GM18517 (cell line): ENCODE data around the gene ILK.
A peak's percentile ranks its signal among the peaks of the same experiment; 100 is the strongest.

Experiments
- ATAC-seq: cut with Tn5 transposase; IDR thresholded peaks from one replicate; pipeline ENCODE4 v1.9.1; 2021; ENCODE audit warnings: mild to moderate bottlenecking, moderate library complexity; ENCODE audit not compliant: unreplicated experiment

ILK gene

DNA sequence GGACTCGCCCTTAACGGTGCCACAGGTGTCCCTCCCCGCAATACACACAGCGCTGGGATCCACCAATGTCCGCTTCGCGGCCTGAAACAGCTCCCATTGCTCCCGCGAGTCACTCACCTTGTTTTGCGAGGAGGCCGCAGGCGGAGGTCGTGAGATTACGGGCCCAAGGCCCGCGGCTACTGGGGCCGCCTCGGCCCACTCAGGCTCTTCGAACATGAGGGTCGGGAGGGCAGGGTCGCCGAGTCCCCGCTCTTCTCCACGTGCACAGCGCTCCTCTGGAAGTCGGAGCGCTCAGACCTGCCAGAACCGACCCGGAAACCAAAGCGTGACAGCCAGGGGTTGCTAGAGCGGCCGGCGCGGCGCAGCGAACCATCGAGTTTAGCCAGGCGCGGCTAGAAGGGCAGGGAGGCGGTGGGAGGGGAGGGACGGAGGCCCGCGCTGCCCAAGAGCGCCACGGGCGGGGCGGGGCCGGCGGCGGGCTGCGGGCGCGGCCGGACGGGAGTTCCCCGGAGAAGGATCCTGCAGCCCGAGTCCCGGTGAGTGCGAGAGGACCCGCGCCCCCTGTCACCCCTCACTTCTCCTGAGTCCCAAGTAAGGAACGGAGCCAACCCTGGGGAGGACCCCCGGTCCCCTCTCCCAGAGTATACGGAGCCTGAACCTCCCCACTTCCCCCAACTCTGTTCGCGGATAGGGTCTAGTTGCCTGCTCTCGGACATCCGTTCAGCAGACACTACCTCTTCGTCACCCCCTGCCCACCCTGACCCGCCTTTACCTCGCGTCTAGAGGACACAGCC lies at the start of gene ILK, which contains the start of gene RRP8:
TSS of gene ILK (plus strand) at position 488 of the 794 bp plus-strand sequence. CDS start 498 bp downstream, outside the sequence.
TSS of gene RRP8 (minus strand) at position 330 of the 794 bp plus-strand sequence. CDS start at position 216, 114 bp downstream.
- ATAC-seq: peak; percentile 60

DNA sequence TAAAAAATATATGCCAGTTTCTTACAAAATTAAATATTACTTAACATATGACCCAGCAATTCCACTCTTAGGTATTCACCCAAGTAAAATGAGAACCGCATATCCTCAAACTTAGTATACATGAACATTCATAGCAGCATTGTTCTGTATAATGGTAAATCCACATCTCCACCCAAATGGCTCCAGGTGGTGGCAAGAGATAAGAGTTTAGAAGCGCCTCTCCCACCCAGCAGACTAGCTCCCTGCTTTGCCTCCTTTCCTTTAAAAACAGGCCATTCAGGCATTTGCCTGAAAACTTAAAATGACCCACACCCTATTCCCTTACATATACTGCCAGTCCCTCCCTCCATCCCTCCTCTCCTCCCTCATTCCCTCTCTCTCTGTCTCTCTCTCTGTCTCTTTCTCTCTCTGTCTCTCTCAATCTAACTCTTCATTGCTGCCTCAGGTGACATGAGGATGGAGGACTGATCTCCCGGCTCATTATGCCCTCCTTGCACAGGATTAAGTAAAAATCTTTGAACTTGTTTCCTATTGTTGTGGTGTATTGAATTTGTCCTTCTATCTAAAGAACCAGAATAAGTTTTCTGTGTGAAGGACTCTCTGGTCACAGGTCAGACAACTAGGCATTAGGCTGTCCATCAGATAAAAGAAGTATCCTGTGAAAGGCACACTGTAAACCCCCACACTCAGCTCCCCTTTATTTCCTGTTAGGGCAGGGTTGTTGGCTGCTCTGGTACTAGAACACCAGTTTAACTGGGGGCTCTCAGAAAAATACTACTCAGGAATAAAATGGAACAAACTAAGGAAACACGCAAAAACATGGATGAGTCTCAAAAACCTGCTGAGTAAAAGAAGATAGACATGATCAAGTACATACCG lies 48.5 kb upstream of the ILK start:
- ATAC-seq: no peak

DNA sequence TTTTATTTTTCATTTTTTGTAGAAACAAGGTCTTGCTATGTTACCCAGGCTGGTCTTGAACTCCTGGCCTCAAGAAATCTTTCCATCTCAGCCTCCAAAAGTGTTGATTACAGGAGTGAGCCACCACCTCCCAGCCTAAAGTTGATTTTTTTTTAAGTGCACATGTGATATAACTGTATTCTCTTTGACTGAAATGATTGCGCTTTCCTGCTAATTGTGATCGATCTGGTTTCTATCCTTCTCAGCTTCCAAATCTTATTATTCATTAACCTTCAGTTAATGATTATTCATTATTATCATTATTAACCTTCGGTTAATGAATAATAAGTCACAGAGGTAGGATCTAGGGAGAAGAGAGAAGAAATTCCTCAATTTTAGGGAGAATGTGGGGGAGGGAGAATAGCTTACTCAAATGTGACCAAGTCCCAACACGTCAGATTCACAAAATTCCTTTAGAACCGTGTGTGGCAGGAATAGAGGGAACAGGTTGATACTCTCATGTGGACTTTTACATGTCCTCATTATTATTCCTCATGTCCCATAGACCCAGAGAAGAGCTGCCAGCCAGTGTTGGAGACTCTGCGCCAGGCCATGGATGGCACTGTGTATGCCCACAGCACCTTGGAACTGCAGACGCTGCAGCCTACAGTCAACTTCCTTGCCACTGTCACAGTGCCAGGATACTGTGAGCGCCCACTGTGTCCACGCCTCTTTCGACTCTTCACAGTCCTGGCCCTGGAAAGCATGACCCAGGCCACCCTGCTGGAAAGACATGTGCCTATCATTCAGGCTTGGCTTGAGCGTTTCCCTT lies 47.2 kb upstream of the ILK start:
- no peak for ATAC-seq

DNA sequence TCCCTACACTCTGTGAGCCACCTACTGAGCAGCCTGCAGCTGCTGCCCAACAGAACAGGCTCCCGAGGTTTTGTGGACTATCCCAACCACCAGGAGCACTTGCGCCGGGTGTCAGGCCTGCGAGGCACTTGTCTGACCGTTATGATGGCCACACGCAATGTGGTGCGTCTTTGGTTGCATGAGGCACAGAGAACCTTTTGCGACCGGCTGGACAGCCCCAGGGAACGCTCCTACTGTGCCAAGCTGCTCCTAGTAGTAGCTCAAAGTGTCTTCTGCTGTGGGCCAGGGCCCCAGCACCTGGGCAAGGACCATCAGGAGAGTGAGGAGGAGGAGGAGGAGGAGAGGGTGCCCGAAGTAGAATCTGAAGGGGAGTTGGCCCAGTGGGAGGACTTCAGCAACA lies 46.5 kb upstream of the ILK start:
- no peak for ATAC-seq

DNA sequence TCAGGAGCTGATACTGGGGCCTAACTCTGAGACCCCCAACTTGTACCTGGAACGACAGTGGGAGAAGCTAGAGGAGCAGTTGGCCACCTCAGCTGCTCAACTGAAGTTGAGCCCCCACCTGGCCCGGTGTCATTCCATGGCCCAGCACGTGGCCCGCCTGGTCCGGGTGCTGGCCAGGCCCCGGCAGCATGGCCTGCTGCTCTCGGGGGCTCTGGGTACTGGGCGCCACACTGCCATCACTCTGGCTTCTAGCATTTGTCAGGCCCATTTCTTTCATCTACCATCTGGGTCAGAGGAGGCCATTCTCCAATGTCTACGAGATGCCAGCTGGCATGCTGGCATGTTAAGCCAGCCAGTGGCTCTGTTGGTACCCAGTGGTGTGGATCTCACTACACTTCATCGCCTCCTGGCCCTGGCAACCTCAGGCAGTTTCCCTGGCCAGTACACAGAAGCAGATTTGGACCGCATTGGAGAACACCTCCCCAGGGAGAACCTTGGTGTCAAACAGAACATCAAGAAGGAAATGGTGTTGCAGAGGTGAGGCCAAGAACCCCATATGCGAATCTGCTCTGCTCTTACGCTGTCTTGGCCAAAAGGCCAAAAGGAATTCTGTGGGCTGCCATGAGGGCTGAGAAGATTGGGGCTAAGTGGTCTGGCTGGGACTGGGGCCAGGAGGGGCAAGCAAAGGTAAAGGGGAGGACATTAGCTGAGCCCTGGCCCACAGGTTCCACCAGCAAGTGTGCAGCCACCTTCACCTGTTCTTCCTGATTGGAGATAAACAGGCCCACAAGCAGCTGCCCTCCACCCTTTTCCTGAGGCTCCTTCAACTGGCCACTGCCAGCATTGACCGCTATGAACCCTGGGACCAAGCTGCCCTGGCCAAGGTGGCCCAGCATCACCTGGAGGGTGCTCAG lies 45.6 kb upstream of the ILK start:
- no peak for ATAC-seq

DNA sequence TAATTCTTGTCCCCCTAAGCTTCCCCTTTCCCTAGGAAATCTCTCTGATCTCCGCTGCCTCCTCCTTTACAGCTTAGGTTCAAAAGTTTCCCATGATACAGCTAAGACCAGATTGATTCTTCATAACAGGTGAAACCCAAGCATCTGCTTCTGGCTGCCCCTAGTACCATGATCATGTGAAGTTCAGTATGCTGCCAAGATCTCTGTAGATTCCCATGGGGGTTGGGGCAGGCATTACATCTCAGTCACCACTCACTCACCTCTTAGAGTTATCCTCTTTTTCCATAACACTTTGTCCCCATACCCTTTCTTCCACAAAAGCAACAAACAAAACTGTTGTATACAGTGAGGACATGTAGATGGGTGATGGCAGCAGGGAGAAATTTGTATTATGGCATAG lies 44.2 kb upstream of the ILK start:
- ATAC-seq: no peak

DNA sequence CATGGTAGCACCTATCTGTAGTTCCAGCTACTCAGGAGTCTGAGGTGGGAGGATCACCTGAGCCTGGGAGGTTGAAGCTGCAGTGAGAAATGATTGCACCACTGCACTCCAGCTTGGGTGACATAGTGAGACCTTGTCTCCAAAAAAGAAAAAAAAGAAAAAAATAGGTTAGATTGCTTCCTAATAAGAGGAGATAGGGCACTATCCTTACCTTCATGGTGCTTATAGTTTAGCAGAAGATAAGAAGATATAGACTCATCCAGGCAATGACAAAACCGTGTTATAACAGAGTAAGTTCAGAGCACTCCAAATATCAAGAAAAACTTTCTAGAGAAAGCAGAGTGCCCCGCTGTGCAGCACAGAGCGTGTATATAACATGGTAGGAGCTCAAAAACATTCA lies 42.3 kb upstream of the ILK start:
- ATAC-seq: no peak

DNA sequence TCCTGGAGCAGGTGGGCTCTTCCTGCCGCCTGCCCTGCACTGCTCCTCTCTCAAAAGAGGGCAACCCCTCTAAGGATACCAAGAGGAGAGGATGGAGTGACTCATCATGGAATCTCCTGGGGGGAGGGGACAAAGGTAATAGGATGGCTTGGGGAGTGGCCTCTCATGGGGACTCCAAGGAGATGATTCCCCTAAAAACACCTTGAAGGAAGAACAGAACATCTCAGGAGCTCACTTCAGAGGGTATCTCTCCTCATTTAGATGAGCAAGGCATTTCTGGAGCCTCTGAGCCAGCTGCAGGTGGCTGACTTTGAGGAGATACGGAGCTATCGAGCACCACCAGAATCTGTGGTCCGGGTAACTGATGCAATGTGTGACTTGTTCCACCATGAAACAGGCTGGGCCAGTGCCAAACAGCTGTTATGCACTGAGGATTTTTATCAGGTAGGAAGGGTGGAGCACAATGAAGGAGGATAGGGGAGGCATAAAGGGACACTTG lies 40.4 kb upstream of the ILK start:
- ATAC-seq: no peak

DNA sequence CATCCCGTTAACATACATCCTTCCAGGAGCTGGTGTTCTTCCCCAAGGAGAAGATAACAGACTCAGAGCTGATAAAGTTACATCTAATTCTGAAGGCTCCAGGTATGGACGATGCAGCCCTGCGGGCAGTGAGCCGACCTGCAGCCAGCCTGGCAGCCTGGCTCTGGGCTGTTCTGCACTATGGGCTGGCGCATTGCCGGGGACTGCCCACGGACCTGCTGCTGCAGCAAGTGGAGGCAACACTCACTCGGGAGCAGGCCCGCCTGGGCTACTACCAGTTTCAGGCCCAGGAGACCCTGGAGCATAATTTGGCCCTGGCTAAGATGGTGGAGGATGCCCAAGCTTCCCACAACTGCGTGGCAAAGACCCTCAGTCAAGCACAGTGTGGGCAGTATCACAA lies 39.9 kb upstream of the ILK start:
- no peak for ATAC-seq

DNA sequence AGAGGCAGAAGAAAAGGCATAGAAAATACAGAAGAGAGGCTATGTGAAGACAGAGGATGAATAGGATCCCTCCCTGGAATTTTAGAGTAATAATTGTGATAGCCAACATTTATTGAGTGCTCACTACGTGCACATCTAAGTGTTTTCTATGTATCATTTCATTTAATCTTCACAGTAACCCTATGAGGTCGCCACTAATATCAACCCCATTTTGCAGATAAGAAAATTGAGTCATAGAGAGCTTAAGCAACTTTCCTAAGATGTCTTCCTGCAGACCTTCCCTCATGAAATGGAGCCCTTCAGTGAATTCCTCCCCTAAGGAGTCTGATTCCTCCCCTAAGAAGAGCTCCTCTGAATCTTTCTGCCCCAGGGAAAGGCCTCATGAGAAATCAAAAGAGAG lies 38.2 kb upstream of the ILK start:
- no peak for ATAC-seq

DNA sequence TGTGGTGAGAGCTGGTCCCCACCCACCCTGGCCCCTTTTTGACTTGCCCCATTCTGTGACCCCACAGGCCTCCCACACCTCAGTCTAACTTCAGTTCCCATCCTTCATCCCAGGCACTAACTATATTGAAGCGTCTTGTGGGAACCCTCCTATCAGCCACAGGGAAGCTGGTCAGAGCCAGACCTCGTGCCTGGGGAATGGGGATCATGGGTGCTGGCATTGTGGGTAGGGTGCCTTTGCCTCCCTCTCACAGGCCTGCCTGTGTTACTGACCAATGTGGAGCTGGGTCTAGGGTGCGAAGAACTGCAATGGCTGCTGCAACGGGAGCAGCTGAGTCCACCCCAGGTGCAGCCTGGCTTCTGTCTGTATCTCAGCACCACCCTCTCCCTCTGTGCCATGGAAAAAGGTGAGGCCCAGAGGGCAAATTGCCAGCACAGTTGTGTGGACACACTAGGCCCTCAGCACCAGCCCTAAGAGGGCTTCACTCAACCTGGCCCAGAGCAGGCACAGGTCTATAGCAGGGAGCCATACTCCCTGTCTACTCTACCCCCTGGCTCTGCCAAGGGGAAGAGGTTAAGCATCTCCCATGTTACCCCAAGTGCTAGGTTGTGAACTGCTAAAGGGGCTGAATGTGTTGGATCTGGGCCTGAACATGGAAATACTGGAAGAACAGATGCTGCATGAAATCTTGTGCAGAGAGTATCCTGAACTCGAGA lies 37.4 kb upstream of the ILK start:
- no peak for ATAC-seq

DNA sequence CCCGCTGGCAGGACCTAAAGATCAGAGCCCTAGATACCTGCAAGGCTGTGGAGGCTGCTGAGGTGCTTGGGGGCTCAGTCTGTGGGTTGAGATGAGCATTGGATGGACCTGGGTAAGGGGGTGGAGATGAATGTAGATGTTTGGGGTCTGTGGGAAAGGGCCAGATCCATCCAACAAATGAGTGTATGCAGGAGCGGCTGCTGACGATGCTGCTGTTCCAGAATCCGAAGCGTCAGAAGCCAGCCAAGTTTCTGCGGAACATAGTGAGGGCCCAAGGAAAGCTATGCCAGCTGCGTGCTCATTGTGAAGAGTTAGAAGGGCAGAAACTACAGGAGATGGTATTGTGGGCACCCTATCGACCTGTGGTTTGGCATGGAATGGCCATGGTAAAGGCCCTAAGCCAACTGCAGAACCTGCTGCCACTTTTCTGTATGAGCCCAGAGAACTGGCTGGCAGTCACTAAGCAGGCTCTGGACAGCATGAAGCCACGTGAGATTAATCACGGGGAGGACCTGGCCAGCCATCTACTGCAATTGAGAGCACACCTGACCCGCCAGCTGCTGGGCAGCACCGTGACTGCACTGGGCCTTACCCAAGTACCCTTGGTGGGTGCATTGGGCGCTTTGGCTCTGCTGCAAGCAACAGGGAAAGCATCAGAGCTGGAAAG lies 36.7 kb upstream of the ILK start:
- no peak for ATAC-seq

DNA sequence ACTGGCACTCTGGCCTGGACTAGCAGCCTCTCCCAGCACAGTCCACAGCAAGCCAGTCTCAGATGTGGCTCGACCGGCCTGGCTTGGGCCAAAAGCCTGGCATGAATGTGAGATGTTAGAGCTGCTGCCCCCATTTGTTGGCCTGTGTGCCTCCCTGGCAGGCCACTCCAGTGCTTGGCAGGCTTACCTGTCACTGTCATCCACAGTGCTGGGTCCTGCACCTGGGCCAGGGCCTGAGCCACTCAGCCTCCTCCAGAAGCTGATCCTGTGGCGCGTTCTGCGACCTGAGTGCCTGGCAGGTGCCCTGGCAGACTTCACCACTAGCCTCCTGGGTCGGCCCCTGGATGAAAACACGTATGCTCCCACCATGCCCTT lies 36.2 kb upstream of the ILK start:
- ATAC-seq: no peak

DNA sequence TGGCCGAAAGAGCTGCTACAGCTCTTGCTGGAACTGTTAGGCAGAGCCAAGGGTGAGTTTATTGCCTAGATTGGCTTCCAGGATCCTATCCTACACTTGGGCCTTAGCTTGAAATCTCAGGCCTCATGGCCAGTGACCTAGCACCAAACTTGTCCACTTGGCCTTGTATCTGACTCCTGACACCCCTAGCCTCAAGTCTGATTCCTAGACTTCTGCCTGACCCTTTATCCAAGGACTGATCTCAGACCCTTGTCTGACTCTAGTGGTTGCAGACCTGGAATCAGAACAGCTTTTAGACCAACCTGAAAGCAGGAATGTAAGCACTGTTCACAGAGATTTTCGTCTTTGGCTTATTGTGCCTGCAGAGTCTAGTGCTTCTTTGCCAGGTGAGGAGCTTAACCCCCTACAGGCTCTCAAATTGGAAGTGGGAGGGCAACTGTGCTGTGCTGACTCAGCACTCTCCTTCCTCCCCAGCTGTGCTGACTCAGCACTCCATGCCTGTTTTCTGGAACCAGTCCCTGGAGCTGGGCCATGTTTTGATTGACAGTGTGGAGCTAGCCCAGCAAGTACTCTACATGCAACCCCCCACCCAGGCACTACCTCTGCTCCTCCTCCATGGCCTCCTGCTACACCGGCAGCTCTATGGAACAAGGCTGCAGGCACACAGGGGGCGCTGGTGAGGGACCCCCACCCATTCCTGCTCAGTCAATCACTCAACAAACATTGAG lies 35.2 kb upstream of the ILK start:
- ATAC-seq: no peak

DNA sequence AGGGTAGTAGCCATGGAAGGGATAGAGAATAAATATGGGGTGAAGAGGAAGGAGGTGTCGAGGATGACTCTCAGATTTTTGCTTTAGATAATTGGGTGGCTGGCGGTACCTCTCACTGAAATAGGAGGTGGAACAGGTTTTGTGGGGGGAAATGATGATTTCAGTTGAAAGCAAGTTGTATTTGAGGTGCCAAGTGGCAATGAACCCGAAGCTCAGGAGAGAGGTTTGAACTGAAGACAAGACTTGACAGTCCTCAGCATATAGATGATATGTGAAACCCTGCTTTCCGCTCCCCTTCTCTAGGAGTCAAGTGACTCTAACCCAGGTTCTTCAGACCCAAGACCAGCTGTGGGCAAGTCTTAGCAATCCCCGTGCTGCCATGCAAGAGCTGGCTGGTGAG lies 33.9 kb upstream of the ILK start:
- no peak for ATAC-seq

DNA sequence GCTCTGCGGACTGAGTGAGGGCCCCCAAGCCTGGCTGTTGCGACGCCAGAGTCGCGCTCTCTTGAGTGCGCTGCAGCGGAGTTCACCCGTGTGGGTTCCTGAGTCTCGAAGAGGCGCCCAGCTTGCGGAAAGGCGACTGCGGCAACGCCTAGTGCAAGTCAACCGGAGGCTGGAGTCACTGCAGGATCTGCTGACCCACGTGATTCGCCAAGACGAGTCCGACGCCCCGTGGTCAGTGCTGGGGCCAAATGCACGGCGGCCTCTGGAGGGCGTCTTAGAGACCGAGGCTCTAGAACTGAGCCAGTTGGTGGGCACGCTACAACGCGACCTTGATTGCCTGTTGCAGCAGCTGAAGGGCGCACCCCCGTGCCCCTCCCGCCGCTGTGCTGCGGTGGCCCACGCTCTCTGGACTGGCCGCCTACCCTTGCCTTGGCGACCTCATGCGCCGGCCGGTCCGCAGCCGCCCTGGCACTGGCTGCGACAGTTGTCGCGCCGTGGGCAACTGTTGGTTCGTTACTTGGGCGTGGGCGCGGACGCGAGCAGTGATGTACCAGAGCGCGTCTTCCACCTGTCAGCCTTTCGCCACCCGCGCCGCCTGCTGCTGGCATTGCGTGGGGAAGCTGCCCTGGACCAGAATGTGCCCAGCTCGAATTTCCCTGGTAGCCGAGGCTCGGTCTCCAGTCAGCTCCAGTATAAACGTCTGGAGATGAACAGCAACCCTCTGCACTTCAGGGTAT lies 32.7 kb upstream of the ILK start:
- no peak for ATAC-seq

DNA sequence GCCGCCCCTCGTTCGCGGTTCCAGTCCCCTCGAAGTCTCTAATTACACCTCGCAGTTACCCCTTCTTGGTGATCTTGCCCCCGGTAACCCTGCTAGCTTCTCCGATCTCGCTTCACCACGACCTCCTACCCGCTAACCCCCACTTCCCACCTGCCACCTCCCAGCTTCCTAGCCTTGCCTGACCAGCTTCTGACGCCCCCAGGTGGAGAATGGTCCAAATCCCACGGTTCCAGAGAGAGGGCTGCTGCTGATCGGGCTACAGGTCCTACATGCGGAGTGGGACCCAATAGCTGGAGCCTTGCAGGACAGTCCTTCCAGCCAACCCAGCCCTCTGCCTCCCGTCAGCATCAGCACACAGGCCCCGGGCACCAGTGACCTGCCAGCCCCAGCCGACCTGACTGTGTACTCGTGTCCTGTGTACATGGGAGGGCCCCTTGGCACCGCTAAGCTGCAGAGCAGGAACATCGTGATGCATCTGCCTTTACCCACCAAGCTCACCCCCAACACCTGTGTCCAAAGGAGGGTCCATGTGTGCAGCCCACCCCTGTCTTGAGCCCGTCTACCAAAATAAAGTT lies 32.1 kb upstream of the ILK start:
- no peak for ATAC-seq
